Stimulated activated CD8-positive, alpha-beta memory T cell treated with anti-CD3 and anti-CD28 coated beads, Interleukin-15, amount 100 ng/mL, for 48 hours (primary cell): ENCODE measurements around the gene CTAGE4.
"Not testable (repeated sequence)": the region's sequence is repeated elsewhere in the genome, so short reads cannot be mapped to it uniquely, and the experiment has no call there.

Experiments
- DNase-seq, 2 donors: peaks; one replicate each; pipeline ENCODE4 v3.0.0-alpha.2; 2020; ENCODE audit warnings: low read depth in 2 of 2

The CTAGE4 gene

GRCh38 chr7:144183166-144183565, at the start of gene CTAGE4:
CTAGE4 (plus strand) TSS chr7:144183466; CDS start chr7:144183504, 38 bp downstream.
- DNase-seq: not testable (repeated sequence)

GRCh38 chr7:144134116-144134515, 49.1 kb upstream of the CTAGE4 start:
- DNase-seq: no peak

GRCh38 chr7:144137501-144137900, 45.8 kb upstream of the CTAGE4 start:
- DNase-seq: no peak

DNA sequence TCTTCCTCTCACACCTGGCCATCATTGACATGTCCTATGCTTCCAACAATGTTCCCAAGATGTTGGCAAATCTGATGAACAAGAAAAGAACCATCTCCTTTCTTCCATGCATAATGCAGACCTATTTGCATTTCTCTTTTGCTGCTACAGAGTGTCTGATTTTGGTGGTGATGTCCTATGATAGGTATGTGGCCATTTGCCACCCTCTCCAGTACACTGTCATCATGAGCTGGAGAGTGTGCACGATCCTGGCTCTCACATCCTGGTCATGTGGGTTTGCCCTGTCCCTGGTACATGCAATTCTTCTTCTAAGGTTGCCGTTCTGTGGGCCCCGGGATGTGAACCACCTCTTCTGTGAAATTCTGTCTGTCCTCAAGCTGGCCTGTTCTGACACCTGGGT, 41.1 kb upstream of the CTAGE4 start:
- DNase-seq: no peak

- DNase-seq: no peak
Observed at GRCh38 chr7:144144426-144144825, 38.8 kb upstream of the CTAGE4 start.

DNA sequence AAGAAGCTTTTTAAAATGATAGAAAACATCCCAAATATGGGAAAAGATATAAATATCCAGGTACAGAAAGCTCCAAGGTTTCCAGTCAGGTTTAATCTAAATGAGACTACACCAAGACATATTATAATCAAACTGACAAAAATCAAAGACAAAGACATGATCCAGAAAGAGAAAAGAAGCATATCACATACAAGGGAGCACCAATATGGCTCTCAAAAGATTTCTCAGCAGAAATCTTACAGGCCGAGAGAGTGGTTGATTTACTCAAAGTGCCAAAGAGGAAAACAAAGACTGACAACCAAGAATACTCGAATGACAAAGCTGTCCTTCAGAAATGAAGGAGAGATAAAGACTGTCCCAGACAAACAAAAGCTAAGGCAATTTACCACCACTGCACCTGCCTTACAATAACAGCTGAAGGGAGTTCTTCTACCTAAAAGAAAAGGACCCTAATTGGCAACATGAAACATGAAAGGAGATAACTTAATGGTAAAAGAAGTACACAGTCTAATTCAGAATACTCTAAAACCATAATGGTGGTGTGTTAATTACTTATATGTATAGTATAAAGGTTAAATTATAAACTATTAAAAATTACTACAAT, 34.9 kb upstream of the CTAGE4 start:
- no peak for DNase-seq

GRCh38 chr7:144158861-144159260, 24.4 kb upstream of the CTAGE4 start:
- DNase-seq: no peak

DNA sequence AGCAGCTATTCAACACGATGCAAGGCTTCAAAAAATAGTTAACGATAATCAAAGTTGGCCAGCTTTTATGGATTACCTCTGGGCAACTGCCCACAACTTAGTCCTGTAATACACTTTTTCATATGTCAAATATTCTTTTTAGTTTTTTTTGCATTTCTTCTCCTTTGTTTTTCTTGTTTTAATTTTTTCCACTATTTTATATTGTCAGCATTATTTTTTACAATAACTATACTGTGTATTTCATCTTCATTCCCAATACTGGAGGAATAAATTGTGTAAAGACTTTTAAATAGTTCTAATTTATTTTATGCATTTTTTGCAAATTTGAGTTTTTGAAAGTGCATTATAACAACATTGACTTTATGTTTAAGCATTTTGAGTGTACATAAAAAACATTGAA, 18.5 kb upstream of the CTAGE4 start:
- DNase-seq: no peak

DNA sequence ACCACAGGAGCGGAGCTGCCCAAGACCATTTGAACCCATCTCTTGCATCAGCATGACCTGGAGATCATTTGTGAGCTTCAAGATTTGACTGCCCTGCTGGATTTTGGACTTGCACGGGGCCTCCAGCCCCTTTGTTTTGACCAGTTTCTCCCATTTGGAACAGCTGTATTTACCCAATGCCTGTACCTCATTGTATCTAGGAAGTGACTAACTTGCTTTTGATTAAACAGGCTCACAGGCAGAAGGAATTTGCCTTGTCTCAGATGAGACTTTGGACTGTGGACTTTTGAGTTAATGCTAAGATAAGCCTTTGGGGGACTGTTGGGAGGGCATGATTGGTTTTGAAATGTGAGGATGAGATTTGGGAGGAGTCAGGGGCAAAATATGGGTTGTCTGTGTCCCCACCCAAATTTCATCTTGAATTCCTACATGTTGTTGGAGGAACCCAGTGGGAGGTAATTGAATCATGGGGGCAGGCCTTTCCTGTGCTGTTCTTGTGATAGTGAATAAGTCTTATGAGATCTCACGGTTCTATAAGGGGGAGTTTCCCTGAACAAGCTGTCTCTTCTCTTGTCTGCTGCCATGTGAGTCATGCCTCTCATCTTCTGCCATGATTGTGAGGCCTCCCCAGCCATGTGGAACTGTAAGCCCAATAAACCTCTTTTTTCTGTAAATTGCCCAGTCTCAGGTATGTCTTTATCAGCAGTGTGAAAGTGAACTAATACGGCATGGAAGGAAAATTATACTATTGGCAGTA, 11.5 kb upstream of the CTAGE4 start:
- not testable (repeated sequence) for DNase-seq

DNA sequence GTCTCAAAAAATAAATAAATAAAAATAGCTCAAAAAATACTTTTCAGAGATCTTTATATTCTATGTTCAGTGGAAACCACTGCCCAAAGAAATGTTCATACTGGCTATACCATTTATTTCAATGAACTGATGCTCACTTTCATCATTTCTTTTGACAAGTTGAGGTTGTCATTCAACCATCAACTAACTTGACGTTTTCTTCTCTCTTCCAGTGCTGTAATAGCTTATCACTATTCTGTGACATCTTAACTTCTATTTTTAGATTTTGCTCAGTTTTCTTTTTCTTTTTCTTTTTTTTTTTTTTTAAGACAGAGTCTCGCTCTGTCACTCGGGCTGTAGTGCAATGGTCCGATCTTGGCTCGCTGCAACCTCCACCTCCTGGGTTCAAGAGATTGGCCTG, 8.7 kb upstream of the CTAGE4 start:
- DNase-seq: no peak

DNA sequence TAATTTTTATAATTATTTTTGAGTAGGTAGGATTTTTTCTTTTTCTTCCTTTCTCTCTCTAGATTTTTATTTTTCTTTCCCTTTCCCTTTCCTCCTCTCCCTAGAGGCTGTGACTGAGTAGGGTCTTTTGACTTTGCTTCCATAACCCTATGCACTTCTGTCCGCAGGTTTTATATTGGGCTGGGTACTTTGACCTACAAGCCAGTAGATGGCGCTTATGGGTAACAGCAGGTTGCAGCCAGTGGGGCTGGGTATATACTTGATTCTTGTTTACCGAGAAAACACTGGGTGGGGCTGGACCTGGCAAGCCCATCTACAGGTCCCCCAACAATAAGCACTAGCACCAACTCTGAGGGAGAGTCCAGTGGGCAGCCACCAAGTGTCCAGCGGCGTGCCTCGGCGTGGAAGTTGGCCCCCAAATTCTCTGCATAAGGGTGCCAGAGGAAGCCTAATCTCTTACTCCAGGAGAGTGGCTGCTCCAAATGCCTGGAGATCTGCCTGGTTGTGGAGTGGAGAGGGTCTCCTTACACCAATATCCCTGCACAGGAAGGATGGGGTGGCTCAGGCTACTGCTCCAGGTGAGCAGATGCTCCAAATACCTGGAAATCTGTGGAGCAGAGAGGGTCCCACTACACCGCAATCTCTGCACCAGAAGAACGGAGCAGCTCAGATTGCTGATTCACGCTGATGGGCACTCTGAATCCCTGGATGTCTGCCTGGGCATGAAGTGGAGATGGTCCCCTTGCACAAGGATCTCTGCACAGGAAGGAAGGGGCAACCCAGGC, 4.7 kb upstream of the CTAGE4 start:
- not testable (repeated sequence) for DNase-seq

- DNase-seq: not testable (repeated sequence)
Observed at GRCh38 chr7:144179165-144179479, 4.1 kb upstream of the CTAGE4 start.

- DNase-seq: not testable (repeated sequence)
Observed at GRCh38 chr7:144187848-144188247, 4.6 kb downstream of the CTAGE4 start.

DNA sequence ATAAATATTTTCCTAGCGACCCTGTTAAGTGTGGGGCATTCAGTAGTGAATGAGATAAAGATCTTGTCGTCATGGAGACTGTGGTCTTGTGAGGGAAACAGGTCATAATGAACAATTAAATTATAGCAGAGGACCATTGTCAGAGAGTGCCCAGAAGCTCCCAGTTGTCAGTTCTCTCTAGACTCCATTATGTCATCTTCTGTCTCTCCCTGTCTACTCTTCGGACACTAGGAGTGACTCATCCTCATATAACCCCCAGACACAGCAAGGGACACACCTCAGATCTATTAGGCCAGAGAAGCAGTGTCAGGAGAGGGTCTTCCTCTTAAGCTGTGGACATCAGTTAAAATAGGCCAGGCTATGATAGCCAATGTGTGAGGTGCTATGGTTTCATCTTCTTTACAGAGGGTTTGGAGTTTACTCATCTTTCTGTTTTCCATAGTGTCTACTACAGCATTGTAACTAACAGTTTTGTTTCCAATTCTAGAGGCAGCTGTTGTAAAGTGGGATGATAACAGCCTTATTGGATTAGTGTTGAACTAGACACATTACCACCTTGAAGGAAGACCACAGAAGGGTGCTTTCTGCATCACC, 5.4 kb downstream of the CTAGE4 start:
- not testable (repeated sequence) for DNase-seq

- not testable (repeated sequence) for DNase-seq
Observed at GRCh38 chr7:144193782-144194181, 10.5 kb downstream of the CTAGE4 start.

DNA sequence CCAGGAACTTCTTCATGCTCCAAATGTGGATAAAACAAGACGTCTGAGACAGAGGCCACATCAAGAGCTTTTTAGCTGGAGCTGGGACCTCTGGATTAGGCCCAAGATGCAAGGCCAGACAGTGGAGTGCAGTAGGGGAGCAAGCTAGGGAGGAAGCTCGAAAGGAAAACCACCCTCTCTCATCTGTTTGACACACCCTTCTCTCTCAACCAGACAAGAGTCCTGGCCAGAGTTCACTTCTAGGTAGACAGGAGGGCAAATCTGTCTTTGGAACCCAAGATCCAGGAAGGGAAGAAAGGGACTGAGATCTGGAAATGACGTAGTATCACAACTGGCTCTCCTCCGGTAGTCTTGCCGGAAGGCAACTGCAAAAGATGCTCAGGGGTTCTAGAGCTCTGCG, 11.2 kb downstream of the CTAGE4 start:
- DNase-seq: not testable (repeated sequence)

GRCh38 chr7:144195212-144195872, 12.1 kb downstream of the CTAGE4 start, which contains the start of gene ARHGEF35:
ARHGEF35 (minus strand) TSS chr7:144195833; CDS start chr7:144188383, 7,450 bp downstream.
- not testable (repeated sequence) for DNase-seq

GRCh38 chr7:144198934-144199333, 15.7 kb downstream of the CTAGE4 start:
- DNase-seq: not testable (repeated sequence)

DNA sequence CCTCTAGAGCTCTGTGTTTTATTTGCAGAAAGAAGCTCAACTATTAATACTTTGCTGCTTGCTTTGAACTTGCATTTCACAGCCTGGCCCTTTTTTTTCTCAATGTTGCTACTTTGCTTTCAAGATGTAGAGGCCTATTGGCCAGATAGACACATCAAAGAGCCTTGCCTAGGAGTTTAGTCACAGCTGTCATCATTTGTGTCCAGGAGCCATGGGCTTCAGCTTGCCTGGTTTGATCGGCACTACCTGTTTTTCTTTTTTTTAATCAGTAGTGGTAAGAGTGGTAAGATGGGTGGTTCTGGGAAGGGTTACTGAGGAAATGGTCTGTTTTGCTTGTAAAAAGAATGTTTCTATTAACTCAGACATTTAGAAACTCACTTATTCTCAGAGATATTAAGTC, 18.7 kb downstream of the CTAGE4 start:
- not testable (repeated sequence) for DNase-seq

GRCh38 chr7:144203086-144203485, 19.8 kb downstream of the CTAGE4 start:
- DNase-seq: not testable (repeated sequence)

DNA sequence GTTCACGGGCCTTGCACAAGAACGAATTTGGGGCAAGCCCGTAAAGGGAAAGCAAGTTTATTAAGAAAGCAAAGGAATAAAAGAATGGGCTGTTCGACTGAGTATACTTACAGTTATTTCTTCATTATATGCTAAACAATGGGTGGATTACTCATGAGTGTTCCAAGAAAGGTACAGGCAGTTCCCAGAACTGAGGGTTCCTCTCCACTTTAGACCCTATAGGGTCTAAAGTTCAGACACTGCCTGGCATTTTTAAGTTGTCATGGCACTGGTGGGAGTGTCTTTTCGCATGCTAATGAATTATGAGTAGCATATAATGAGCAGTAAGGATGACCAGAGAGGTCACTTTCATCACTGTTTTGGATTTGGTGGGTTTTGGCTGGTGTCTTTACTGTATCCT, 22.0 kb downstream of the CTAGE4 start:
- DNase-seq: not testable (repeated sequence)

GRCh38 chr7:144217200-144217599, 33.9 kb downstream of the CTAGE4 start:
- not testable (repeated sequence) for DNase-seq
